ENCODE measurements around the gene HES5.
A peak's percentile ranks its signal among the peaks of the same experiment; 100 is the strongest.

Gene HES5

GRCh38 chr1:2514863-2515762, 14.9 kb downstream of the HES5 start:
- no peak for DNase-seq (ENCODE audit: low spot score)

- no peak for DNase-seq (ENCODE audit: low spot score)
These were observed 16.0 kb downstream of the HES5 start for GRCh38 chr1:2513939-2514652.

GRCh38 chr1:2512862-2513421, 17.1 kb downstream of the HES5 start:
- no peak for DNase-seq (ENCODE audit: low spot score)

GRCh38 chr1:2510366-2511155, 19.5 kb downstream of the HES5 start:
- DNase-seq (ENCODE audit: low spot score): no peak

GRCh38 chr1:2509589-2509988, 20.5 kb downstream of the HES5 start:
- DNase-seq (ENCODE audit: low spot score): no peak

GRCh38 chr1:2508751-2509150, 21.3 kb downstream of the HES5 start:
- no peak for DNase-seq (ENCODE audit: low spot score)

- DNase-seq (ENCODE audit: low spot score): no peak
These were observed 21.9 kb downstream of the HES5 start for GRCh38 chr1:2508180-2508579.

- no peak for DNase-seq (ENCODE audit: low spot score)
These were observed 22.3 kb downstream of the HES5 start for GRCh38 chr1:2507744-2508155.

GRCh38 chr1:2506901-2507565, 23.0 kb downstream of the HES5 start:
- no peak for DNase-seq (ENCODE audit: low spot score)

GRCh38 chr1:2506007-2506860, 23.8 kb downstream of the HES5 start:
- no peak for DNase-seq (ENCODE audit: low spot score)

- no peak for DNase-seq (ENCODE audit: low spot score)
These were observed 24.5 kb downstream of the HES5 start for GRCh38 chr1:2505461-2505994.

GRCh38 chr1:2504949-2505272, 25.2 kb downstream of the HES5 start:
- DNase-seq (ENCODE audit: low spot score): no peak

GRCh38 chr1:2504225-2504948, 25.7 kb downstream of the HES5 start:
- peak; percentile 64 for DNase-seq (ENCODE audit: low spot score)

GRCh38 chr1:2503554-2504224, 26.4 kb downstream of the HES5 start:
- no peak for DNase-seq (ENCODE audit: low spot score)

GRCh38 chr1:2502661-2503553, 27.2 kb downstream of the HES5 start:
- no peak for DNase-seq (ENCODE audit: low spot score)

GRCh38 chr1:2502210-2502609, 27.9 kb downstream of the HES5 start:
- no peak for DNase-seq (ENCODE audit: low spot score)

- no peak for DNase-seq (ENCODE audit: low spot score)
These were observed 28.3 kb downstream of the HES5 start for GRCh38 chr1:2501820-2502119.

- DNase-seq (ENCODE audit: low spot score): no peak
These were observed 28.8 kb downstream of the HES5 start for GRCh38 chr1:2501041-2501819.

Data from AG08396 (cell line).